DMS53 treated with DMSO at 0.1 percent for 48 hours (cell line): ENCODE results near the gene HOXC10.
A peak's percentile ranks its signal among the peaks of the same experiment; 100 is the strongest.

ENCODE experiments used
- DNase-seq: peaks from one replicate; lab custom pipeline; 2025; ENCODE audit not compliant: unreplicated experiment; lab: John Stamatoyannopoulos, UW

HOXC10 gene

DNA sequence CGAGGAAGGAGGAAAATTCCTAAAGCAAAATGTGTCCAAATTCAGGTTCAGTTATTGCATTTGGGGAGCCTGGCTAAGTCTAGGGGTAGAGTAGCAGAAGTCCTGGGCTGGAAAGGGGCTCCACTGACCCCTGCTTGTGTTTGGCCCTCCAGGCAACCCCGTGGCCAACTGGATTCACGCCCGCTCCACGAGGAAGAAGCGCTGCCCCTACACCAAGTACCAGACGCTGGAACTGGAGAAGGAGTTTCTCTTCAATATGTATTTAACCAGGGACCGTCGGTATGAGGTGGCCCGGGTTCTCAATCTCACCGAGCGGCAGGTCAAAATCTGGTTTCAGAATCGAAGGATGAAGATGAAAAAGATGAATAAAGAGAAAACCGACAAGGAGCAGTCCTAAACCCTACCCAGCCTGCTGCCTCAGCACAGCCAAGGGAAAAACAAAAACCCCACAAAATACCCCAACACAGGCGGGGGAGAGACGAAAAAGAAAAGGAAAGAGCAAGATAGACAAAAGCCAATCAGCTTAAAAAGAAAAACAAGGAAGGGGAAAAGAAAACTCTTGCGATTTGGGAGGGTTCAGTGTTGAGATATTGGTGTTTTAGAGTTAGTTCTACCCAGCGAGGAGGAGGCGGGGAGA, 17.4 kb downstream of the HOXC10 start:
- no peak for DNase-seq

DNA sequence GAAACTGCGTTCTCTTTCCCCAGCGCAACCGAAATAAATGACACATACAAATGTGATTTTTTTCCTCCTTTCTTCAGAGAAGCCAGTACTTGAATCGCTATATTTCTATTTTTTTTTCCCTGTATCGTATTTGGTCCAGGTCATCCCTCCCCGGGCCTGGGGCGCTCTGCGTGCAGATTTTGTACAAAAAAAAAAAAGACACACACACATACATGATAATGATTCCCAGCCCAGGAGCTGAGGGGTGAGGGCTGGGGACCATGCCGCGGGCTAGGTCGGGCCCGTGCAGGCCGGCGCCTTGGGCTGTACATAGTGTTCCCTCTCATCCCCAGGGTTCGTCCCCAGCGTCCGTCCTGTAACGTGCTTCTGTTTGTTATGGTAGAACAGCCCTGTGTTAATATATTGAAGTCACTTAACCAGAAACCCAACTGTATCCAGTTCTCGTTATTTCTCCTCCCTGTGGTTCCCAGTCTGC, 18.0 kb downstream of the HOXC10 start:
- no peak for DNase-seq

GRCh38 chr12:54003625-54004024, 18.7 kb downstream of the HOXC10 start:
- DNase-seq: no peak

DNA sequence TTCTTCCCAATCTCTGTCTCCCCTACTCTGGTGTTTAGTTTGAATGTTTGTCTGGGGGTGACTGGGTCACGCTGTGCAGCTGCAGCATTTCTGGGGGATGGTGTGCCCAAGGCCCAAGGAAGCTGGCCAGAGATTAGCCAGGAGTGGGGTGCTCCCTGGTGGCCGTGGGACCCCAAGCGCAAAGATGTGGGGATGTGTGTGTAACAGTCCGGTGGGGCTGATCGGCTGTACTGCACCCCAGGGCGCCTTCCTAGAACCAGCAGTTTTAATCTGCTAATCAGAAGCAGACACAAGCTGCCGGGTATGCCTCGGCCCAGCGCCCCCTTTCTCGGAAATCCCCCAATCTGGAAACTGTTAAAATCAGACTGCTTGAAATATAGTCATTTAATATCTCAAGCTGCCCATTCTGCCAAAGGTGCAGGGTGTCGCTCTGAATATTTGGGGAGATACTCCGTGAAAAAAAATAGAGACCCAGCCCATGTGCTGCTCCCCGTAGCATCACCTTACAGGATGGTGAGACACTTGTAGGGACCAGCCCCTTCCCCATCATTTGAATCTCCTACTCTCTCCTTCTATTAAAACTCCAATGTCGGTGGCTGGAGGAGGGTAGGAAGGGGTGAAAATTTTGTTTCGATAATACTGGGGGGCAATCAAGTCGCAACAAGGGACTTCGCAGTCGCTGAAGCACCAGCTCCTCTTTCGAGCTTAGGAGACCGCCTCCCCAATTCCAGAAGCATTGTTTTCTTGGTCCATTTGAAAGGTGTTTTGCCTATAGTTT, 19.3 kb downstream of the HOXC10 start:
- no peak for DNase-seq

DNA sequence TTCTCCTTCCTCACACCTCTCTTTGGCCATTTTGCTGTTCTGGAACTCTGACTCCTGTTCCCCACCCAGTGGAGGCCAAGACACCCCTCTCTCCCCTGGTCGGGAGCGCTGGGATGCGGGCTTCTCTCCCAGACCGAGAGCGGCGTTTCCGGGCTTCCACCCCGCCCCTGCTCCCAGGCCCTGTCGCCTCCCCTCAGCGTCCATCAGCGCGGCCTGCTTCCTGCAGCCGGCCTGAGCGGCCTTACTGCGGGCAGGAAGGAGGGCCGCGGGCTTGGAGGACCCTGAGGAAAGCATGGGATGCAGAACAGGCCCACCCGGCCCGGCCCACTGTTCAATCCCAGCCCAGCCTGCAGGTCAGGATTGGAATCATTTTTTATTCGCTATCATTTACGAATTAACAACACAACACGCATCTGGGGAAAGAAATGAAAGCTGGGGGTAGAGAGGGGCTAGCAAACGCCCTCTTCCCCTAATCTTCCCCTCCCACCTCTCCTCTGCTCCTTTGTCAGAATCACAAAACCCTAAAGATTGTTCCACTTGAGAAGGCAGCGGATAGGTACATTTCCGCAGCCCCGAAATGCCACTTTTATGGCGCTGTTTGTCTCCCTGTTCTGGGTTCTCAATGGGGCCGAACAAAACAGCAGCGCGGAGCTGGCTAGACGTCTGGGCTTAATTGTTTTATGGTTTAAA, 20.0 kb downstream of the HOXC10 start:
- no peak for DNase-seq

- DNase-seq: no peak
Measured at GRCh38 chr12:54005531-54005852, 20.5 kb downstream of the HOXC10 start.

GRCh38 chr12:54005853-54006558, 21.1 kb downstream of the HOXC10 start:
- peak; percentile 43 for DNase-seq

- no peak for DNase-seq
Measured at GRCh38 chr12:54006559-54007220, 21.7 kb downstream of the HOXC10 start.

DNA sequence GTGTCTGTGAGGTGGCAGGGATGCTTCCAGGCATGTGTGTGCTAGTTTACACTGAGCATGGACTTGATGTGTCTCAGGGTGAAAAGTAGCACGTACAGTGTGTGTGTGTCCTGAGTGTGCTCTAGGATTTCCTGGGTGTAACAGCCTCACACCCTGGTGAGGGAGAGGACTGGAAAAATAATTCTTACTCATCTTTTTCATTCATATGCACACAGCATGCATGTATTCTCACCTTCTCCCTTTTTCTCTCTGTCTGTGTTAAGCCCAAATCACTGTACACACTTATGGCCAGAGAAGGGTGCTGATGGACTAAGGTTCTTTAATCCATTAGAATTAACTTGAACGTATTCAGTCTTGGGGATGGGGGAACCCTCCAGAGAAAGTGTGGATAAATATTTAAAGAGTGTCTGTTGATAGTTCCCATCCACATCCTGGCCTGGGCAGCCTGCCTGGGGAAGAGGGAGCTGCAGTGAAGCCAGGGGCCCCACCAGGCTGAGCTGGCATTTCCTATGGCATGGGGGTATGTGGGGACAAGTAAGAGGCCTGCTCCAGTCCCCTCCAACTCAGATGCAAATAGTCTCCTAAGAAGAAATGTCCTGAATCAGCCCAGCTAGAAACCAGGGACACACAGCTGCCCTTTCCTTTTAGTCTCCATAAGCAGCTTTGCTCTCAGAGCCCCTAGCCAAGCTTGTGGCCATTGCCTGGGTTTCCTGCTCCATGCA, 22.8 kb downstream of the HOXC10 start:
- no peak for DNase-seq

- no peak for DNase-seq
Measured at GRCh38 chr12:54008260-54008552, 23.3 kb downstream of the HOXC10 start.

GRCh38 chr12:54009171-54010052, 24.5 kb downstream of the HOXC10 start:
- DNase-seq: no peak

DNA sequence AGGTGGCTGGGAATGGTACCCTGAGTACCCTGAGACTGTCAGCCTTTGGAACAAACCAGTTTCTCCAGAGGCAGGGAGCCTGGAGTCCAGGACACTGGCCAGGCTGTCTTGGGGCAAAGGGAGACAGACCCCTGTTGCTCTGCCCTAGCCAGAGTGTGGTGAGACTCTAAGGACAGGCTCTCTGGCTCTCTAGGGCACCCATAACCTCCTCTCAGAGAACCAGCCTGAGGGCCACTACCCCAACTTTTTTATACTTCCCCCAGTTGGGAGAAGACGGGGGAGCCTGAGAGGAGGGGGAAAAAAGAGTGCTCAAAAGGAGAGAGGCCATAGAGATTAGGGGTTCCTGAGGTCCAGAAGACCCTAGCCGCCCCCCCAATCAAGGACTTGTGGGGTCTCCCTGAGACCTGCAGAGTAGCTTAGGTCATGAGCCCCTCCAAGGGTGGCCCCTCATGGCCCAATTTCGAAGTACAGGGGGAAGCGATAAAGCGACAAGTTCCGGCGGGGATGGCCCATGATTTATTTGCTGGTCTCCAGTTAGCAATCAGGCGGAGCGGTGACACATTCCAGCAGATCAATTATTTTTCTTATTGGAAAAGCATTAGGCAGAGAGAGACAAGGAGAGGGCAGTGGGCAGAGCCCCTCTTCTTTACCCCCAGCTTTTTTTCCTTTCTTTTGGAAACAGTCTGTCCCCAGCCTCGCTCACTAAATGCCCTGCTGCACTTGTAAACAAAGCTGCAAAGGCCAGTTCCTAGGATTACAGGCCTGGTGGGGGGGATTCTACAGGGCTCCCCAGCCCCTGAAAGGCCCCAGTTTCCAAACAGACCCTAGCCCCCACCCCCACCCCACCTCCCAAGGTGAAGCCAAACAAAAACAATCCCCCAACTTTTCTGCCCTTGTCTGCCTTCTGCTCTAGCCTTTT, 25.4 kb downstream of the HOXC10 start:
- DNase-seq: no peak

- no peak for DNase-seq
Measured at GRCh38 chr12:54010972-54011664, 26.2 kb downstream of the HOXC10 start.

DNA sequence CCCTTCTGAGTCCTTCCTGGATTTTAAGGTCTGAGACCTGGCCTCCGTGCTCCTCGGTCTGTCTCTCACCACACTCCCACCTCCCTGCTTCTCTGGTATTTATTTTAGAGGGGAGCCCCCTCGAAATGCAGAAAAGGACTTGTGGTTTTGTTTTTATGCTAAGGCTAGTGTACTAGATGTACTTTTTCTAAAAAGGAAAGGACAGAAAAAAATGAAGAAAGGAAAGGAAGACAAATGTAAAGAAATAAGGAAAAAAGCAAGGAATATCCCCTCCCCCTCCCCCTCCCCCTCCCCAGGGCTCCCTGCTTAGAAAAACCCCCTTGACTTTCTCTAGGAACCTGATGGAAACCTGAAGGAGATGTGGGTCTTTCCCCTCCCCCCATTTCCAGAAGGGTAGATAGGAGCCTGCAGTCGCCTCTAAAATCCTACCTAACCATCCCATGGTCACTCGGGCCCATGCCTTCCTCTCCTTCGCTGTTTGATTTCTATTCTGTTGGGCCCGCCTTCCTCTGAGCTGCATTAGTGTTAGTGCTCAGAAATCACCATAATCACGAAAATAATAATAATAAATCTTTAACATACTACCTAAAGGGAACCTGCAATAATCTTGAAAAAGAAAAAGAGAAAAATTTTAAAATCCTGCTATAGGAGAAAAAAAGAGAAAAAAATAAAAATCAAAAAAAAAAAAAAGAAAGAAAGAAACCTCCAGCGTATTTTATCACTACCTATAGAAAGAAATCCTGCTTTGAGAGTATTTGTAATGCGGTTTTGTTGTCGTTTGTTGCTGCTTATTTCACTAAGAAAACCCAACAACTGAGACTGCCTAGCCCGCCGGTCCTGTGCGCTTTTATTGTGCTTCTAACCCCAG, 27.0 kb downstream of the HOXC10 start:
- no peak for DNase-seq

DNA sequence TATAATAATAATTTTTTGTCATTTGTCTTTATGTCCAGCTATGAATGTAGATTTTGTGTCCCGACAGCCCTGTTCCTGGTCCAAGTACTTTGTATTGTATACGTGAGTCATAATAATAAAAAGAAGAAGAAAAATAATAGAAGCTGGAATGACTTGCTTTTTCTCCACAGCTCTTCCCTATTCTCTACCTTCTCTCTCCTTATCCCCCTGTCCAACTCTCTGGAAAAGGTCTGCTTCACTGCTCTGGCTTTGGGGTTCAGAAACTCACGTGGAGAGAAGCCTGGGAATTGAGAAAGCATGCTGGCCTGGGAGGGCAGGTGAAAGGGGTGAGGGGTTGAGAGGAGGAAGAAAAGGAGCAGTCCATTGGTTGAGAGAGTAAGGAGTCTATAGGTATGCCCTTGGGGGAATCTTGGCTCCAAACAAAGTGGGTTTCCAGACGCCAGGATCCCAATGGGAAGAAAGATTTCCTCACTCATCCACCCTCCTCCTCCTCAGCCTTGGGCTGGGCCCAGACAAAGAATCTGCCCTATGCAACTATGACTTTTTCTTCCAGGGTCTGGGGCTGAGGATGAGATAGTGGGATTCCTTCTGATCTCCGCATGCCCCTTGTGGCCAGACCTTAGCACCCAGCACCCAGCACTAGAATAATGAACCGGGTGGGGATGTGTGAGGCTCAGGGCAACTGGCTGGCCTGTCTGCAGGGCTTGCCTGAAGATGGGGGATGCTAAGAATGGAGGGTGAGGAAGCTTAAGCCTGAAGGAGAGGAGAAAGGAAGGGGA, 27.9 kb downstream of the HOXC10 start:
- no peak for DNase-seq

- no peak for DNase-seq
Measured at GRCh38 chr12:54014377-54015017, 29.6 kb downstream of the HOXC10 start.
